NK-92 treated with Interleukin-12 subunit alpha and Interleukin-12 subunit beta, amount 100 ng/mL, for 24 hours (cell line): ENCODE measurements around the gene FAM210A.

Source experiments
- DNase-seq: peaks from one replicate; lab custom pipeline; 2025; lab: John Stamatoyannopoulos, UW

The FAM210A gene

GRCh38 chr18:13645093-13645492, 81.3 kb downstream of the FAM210A start:
- no peak for DNase-seq

- DNase-seq: no peak
Observed at GRCh38 chr18:13643261-13643751, 83.1 kb downstream of the FAM210A start.

- DNase-seq: no peak
Observed at GRCh38 chr18:13642440-13642827, 83.9 kb downstream of the FAM210A start.

- no peak for DNase-seq
Observed at GRCh38 chr18:13641551-13642439, 84.6 kb downstream of the FAM210A start.

GRCh38 chr18:13640266-13640860, 86.0 kb downstream of the FAM210A start:
- DNase-seq: no peak

- no peak for DNase-seq
Observed at GRCh38 chr18:13638719-13639595, 87.4 kb downstream of the FAM210A start.

- no peak for DNase-seq
Observed at GRCh38 chr18:13635046-13635445, 91.3 kb downstream of the FAM210A start.

GRCh38 chr18:13633700-13634099, 92.7 kb downstream of the FAM210A start:
- DNase-seq: no peak

GRCh38 chr18:13630716-13631268, 95.6 kb downstream of the FAM210A start:
- no peak for DNase-seq

GRCh38 chr18:13629841-13630715, 96.3 kb downstream of the FAM210A start:
- DNase-seq: no peak

- DNase-seq: no peak
Observed at GRCh38 chr18:13628211-13628610, 98.1 kb downstream of the FAM210A start.

- DNase-seq: no peak
Observed at GRCh38 chr18:13627639-13628038, 98.7 kb downstream of the FAM210A start.

- no peak for DNase-seq
Observed at GRCh38 chr18:13626544-13626908, 99.8 kb downstream of the FAM210A start.

GRCh38 chr18:13625843-13626543, 100.4 kb downstream of the FAM210A start:
- no peak for DNase-seq

GRCh38 chr18:13625355-13625754, 101.0 kb downstream of the FAM210A start:
- DNase-seq: no peak

GRCh38 chr18:13624563-13625237, 101.7 kb downstream of the FAM210A start:
- no peak for DNase-seq

- DNase-seq: no peak
Observed at GRCh38 chr18:13623871-13624270, 102.5 kb downstream of the FAM210A start.

- DNase-seq: no peak
Observed at GRCh38 chr18:13623348-13623747, 103.0 kb downstream of the FAM210A start.

- DNase-seq: no peak
Observed at GRCh38 chr18:13622751-13623150, 103.6 kb downstream of the FAM210A start.
